GM19035 (cell line): Measurements from ENCODE around the gene PHLDB3.
"Not testable (repeated sequence)": the region's sequence is repeated elsewhere in the genome, so short reads cannot be mapped to it uniquely, and the experiment has no call there.

Experiments used
- ATAC-seq: cut with Tn5 transposase; IDR thresholded peaks from one replicate; pipeline ENCODE4 v1.9.1; 2021; ENCODE audit not compliant: unreplicated experiment

The PHLDB3 gene

GRCh38 chr19:43504426-43505185 is at the start of gene PHLDB3:
Gene PHLDB3, minus strand, starts transcription at chr19:43504746. Its CDS starts 628 bp downstream, at chr19:43504118.
- ATAC-seq, result peak; percentile 15

GRCh38 chr19:43553656-43554055 is 49.1 kb upstream of the PHLDB3 start:
- no peak for ATAC-seq

GRCh38 chr19:43552616-43553015 is 48.1 kb upstream of the PHLDB3 start:
- ATAC-seq, result no peak

GRCh38 chr19:43552198-43552450 is 47.6 kb upstream of the PHLDB3 start:
- no peak for ATAC-seq

GRCh38 chr19:43551399-43552197 is 47.1 kb upstream of the PHLDB3 start:
- no peak for ATAC-seq

GRCh38 chr19:43548706-43549105 is 44.2 kb upstream of the PHLDB3 start:
- no peak for ATAC-seq

- ATAC-seq, result not testable (repeated sequence)
These were observed 43.4 kb upstream of the PHLDB3 start for GRCh38 chr19:43547926-43548325.

GRCh38 chr19:43546581-43546980 is 42.0 kb upstream of the PHLDB3 start:
- ATAC-seq, result no peak

- ATAC-seq, result no peak
These were observed 41.4 kb upstream of the PHLDB3 start for GRCh38 chr19:43545981-43546380.

- ATAC-seq, result no peak
These were observed 40.7 kb upstream of the PHLDB3 start for GRCh38 chr19:43545276-43545675.

GRCh38 chr19:43544077-43544476 is 39.5 kb upstream of the PHLDB3 start:
- no peak for ATAC-seq

GRCh38 chr19:43541920-43542650 is 37.5 kb upstream of the PHLDB3 start:
- ATAC-seq, result no peak

- no peak for ATAC-seq
These were observed 35.8 kb upstream of the PHLDB3 start for GRCh38 chr19:43540381-43540780.

- ATAC-seq, result no peak
These were observed 34.4 kb upstream of the PHLDB3 start for GRCh38 chr19:43538922-43539321.

GRCh38 chr19:43534816-43535761 is 30.5 kb upstream of the PHLDB3 start:
- no peak for ATAC-seq

- no peak for ATAC-seq
These were observed 29.8 kb upstream of the PHLDB3 start for GRCh38 chr19:43534305-43534815.

GRCh38 chr19:43533546-43534304 is 29.2 kb upstream of the PHLDB3 start:
- ATAC-seq, result peak; percentile 68

- ATAC-seq, result peak; percentile 61
These were observed 28.5 kb upstream of the PHLDB3 start, which contains the start of gene ZNF575 for GRCh38 chr19:43532962-43533545. Gene ZNF575, plus strand, starts transcription at chr19:43533188. Its CDS starts 1,235 bp downstream, at chr19:43534423.

GRCh38 chr19:43532571-43532961 is 28.0 kb upstream of the PHLDB3 start:
- ATAC-seq, result peak; percentile 9
